H9 (cell line): Measurements from ENCODE around the gene CATSPERZ. TPM values are rescaled to one million over a fixed set of nuclear protein-coding genes. Genes with fewer than 3 reads are reported as not detected.

Experiments used
- DNase-seq: peaks from one replicate; pipeline ENCODE4 v3.0.0-alpha.2; 2017
- H2AFZ ChIP-seq: one replicate; pipeline ENCODE4 v1.6.1; 2013; ENCODE audit warnings: mild to moderate bottlenecking, low read length, control low read depth, moderate library complexity
- H2AK5ac ChIP-seq: 2 replicates; pipeline ENCODE4 v1.6.1; 2013; ENCODE audit warnings: low read length, control low read depth, mixed read lengths; ENCODE audit not compliant: insufficient read length
- H2BK120ac ChIP-seq: one replicate; pipeline ENCODE4 v1.6.1; 2013; ENCODE audit warnings: low read depth, mild to moderate bottlenecking, low read length, control low read depth, inconsistent platforms; ENCODE audit not compliant: poor library complexity, severe bottlenecking
- H2BK12ac ChIP-seq: 2 replicates; pipeline ENCODE4 v1.6.1; 2013; ENCODE audit warnings: low read length, control low read depth, mixed read lengths, low read depth; ENCODE audit not compliant: insufficient read length
- H2BK15ac ChIP-seq: 2 replicates; pipeline ENCODE4 v1.6.1; 2013; ENCODE audit warnings: low read depth, low read length, control low read depth
- H2BK20ac ChIP-seq: one replicate; pipeline ENCODE4 v1.6.1; 2013; ENCODE audit warnings: low read depth, mild to moderate bottlenecking, low read length, control low read depth, inconsistent platforms; ENCODE audit not compliant: poor library complexity, severe bottlenecking
- H2BK5ac ChIP-seq: 2 replicates; pipeline ENCODE4 v1.6.1; 2013; ENCODE audit warnings: low read length, control low read depth, mixed read lengths; ENCODE audit not compliant: insufficient read length
- H3K14ac ChIP-seq: 2 replicates; pipeline ENCODE4 v1.6.1; 2013; ENCODE audit warnings: low read length, control low read depth; ENCODE audit not compliant: insufficient read depth
- H3K18ac ChIP-seq: 2 replicates; pipeline ENCODE4 v1.6.1; 2013; ENCODE audit warnings: low read depth, mild to moderate bottlenecking, mixed read lengths, low read length, control low read depth; ENCODE audit not compliant: insufficient read length
- H3K23ac ChIP-seq: 2 replicates; pipeline ENCODE4 v1.6.1; 2013; ENCODE audit warnings: low read length, control low read depth, mixed read lengths, low read depth; ENCODE audit not compliant: insufficient read length
- H3K23me2 ChIP-seq: 2 replicates; pipeline ENCODE4 v1.6.1; 2013; ENCODE audit warnings: low read depth, mild to moderate bottlenecking, mixed read lengths, low read length, control low read depth; ENCODE audit not compliant: insufficient read length, poor library complexity, severe bottlenecking
- H3K27ac ChIP-seq: 2 replicates; pipeline ENCODE4 v1.5.1; 2013; ENCODE audit warnings: low read length, control low read depth, mixed read lengths, low read depth; ENCODE audit not compliant: insufficient read length
- H3K27me3 ChIP-seq: 2 replicates; pipeline ENCODE4 v1.6.1; 2013; ENCODE audit warnings: low read length, control low read depth, inconsistent platforms; ENCODE audit not compliant: insufficient read depth
- H3K4ac ChIP-seq: 2 replicates; pipeline ENCODE4 v1.6.1; 2013; ENCODE audit warnings: low read depth, mild to moderate bottlenecking, control low read depth, inconsistent platforms, low read length, moderate library complexity
- H3K4me1 ChIP-seq: 2 replicates; pipeline ENCODE4 v1.6.1; 2013; ENCODE audit warnings: low read length, control low read depth, inconsistent platforms; ENCODE audit not compliant: insufficient read depth
- H3K4me2 ChIP-seq: 2 replicates; pipeline ENCODE4 v1.6.1; 2013; ENCODE audit warnings: low read length, control low read depth, mixed read lengths; ENCODE audit not compliant: insufficient read length, insufficient read depth
- H3K56ac ChIP-seq: 2 replicates; pipeline ENCODE4 v1.6.1; 2013; ENCODE audit warnings: low read depth, mild to moderate bottlenecking, mixed read lengths, low read length, control low read depth; ENCODE audit not compliant: insufficient read length
- H3K79me1 ChIP-seq: 2 replicates; pipeline ENCODE4 v1.6.1; 2013; ENCODE audit warnings: low read depth, mild to moderate bottlenecking, moderate library complexity, low read length, control low read depth, inconsistent platforms; ENCODE audit not compliant: insufficient read depth, poor library complexity, severe bottlenecking
- H3K79me2 ChIP-seq: 2 replicates; pipeline ENCODE4 v1.6.1; 2013; ENCODE audit warnings: low read length, control low read depth, inconsistent platforms; ENCODE audit not compliant: insufficient read depth
- H3K9ac ChIP-seq: 2 replicates; pipeline ENCODE4 v1.6.1; 2013; ENCODE audit warnings: low read length, control low read depth, mixed read lengths; ENCODE audit not compliant: insufficient read length; ENCODE audit errors: extremely low read depth
- H3K9me3 ChIP-seq: one replicate; pipeline ENCODE4 v1.6.1; 2013; ENCODE audit warnings: low read depth, low read length, inconsistent platforms; ENCODE audit not compliant: control insufficient read depth
- H3T11ph ChIP-seq: one replicate; pipeline ENCODE4 v1.6.1; 2013; ENCODE audit warnings: mild to moderate bottlenecking, low read length, control low read depth, inconsistent platforms
- H4K20me1 ChIP-seq: one replicate; pipeline ENCODE4 v1.6.1; 2013; ENCODE audit not compliant: control insufficient read depth, insufficient read length, insufficient read depth
- H4K5ac ChIP-seq: 2 replicates; pipeline ENCODE4 v1.6.1; 2013; ENCODE audit warnings: low read depth, mild to moderate bottlenecking, mixed read lengths, low read length, control low read depth; ENCODE audit not compliant: insufficient read length
- H4K8ac ChIP-seq: replicated peaks from 2 replicates; pipeline ENCODE4 v1.6.1; 2013; ENCODE audit warnings: low read length, control low read depth, mixed read lengths, low read depth; ENCODE audit not compliant: insufficient read length
- H4K91ac ChIP-seq: 2 replicates; pipeline ENCODE4 v1.6.1; 2013; ENCODE audit warnings: low read depth, mild to moderate bottlenecking, moderate library complexity, mixed read lengths, low read length, control low read depth; ENCODE audit not compliant: insufficient read length
- H3K27ac Mint-ChIP-seq, 3 experiments: 2 replicates in 2 of 3; 3 replicates in 1 of 3; pipeline ENCODE4 v1.8.0; 2020 to 2021; ENCODE audit warnings: mixed read lengths in 3 of 3, mild to moderate bottlenecking in 1 of 3, moderate library complexity in 1 of 3
- H3K27me3 Mint-ChIP-seq: 2 replicates; pipeline ENCODE4 v1.8.0; 2021; ENCODE audit warnings: low read depth, mild to moderate bottlenecking, moderate library complexity, mixed read lengths
- H3K36me3 Mint-ChIP-seq, 3 experiments: 2 replicates in 2 of 3; 3 replicates in 1 of 3; pipeline ENCODE4 v1.8.0; 2020 to 2021; ENCODE audit warnings: low read depth in 3 of 3, mixed read lengths in 3 of 3; ENCODE audit not compliant: insufficient read depth in 1 of 3
- H3K4me1 Mint-ChIP-seq, 2 experiments: 2 replicates each; pipeline ENCODE4 v1.8.0; 2020; ENCODE audit warnings: mixed read lengths in 2 of 2
- H3K4me3 Mint-ChIP-seq, 2 experiments: 2 replicates in 1 of 2; 3 replicates in 1 of 2; pipeline ENCODE4 v1.8.0; 2020 to 2021; ENCODE audit warnings: mild to moderate bottlenecking in 2 of 2, mixed read lengths in 2 of 2, moderate library complexity in 1 of 2
- H3K9me3 Mint-ChIP-seq, 2 experiments: 2 replicates in 1 of 2; 3 replicates in 1 of 2; pipeline ENCODE4 v1.8.0; 2020; ENCODE audit warnings: mild to moderate bottlenecking in 2 of 2, mixed read lengths in 2 of 2, moderate library complexity in 1 of 2
- WGBS: extraction: QIAGEN DNeasy Blood & Tissue Kit; methylation state at CpG from one replicate; pipeline ENCODE4 v1.1.7; 2013; ENCODE audit warnings: missing lambda C conversion rate, low lambda C conversion rate, mixed read lengths; ENCODE audit not compliant: insufficient read length; ENCODE audit errors: extremely low coverage; 5-methylcytosine and 5-hydroxymethylcytosine counted together
- total RNA-seq: library from RNA; stranded (reverse); gene quantifications from 2 replicates; pipeline ENCODE4 v1.2.1, GENCODE V29; 2021
- TF ChIP-seq, protein P1 (sequence below): fragments of 200-600 bp; sonication (generic); conservative IDR thresholded peaks from 3 replicates; pipeline ENCODE4 v1.8.0; 2021; ENCODE audit warnings: antibody characterized with exemption, mild to moderate bottlenecking

CATSPERZ gene
- total RNA-seq, 1 experiment from 2014 or later, result 0.92 TPM

DNA sequence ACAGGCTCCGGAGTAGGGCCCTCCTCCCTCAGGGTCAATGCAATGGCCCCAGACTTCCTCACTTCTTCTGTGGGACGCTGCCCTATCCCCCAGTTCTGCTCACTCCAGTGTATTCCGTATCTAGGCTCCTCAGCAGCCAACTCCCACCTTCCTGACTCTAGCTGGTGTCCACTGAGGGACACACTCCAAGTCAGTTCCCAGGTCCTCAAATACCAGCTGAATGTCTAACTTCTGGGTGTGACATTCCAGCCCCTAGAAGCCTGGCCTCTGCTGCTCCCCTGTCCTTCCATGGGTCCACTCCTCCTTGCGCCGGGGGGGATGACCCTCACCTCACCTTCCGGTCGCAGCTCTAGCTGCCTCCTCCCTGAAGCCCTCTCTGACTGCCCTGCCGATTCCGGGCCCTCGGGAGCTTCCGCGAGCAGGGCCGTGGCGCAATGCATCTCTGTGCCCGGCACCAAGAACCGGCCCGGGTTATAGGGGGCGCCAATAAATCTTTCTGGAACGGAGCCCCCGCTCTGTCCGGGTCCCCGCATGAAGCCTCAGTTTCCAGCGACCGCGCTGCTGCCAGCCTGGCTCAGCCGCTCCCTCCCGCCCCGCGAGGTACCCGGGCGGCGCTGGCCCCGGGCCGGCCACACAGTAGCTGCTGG is 31.1 kb upstream of the CATSPERZ start:
- Histone ChIP-seq H2BK15ac (no peak overlapping the region), H3K79me2 (no peaks in the 10 kb centered on the region), H2AK5ac (no peak overlapping the region), H4K5ac (no peak overlapping the region), H3K23me2 (peaks cover 15% of the 10 kb centered on the region), H4K20me1 (peaks cover 2% of the 10 kb centered on the region), H3K9ac (peak overlapping the region; percentile 42), H3K23ac (no peak overlapping the region), H3K4me2 (peak overlapping the region; percentile 29), H4K91ac (no peak overlapping the region), H3K27ac (no peak overlapping the region), H3K14ac (peak overlapping the region; percentile 32; the same call in 1 of the 2 replicates), H3T11ph (no peak overlapping the region), H3K18ac (peak overlapping the region; percentile 68), H4K8ac (no peak overlapping the region), H2BK120ac (peak overlapping the region; percentile 24), H3K4me1 (no peaks in the 10 kb centered on the region), H2AFZ (no peak overlapping the region), H3K27me3 (no peaks in the 10 kb centered on the region), H2BK5ac (no peak overlapping the region), H3K79me1 (no peaks in the 10 kb centered on the region), H3K9me3 (no peaks in the 10 kb centered on the region), H2BK12ac (no peak overlapping the region), H3K56ac (no peak overlapping the region), H2BK20ac (no peak overlapping the region), H3K4ac (no peak overlapping the region)
- no CpG with 5 or more reads among the region's 34 CpGs for WGBS
- H3K9me3 Mint-ChIP-seq, result no peaks in the 10 kb centered on the region
- no peaks in the 10 kb centered on the region; the same call in none of the 2 replicates for H3K27me3 Mint-ChIP-seq
- peak overlapping the region in 2 of 3 experiments; percentile 95 to 96; a peak in 4 of 7 replicates for H3K27ac Mint-ChIP-seq
- H3K4me1 Mint-ChIP-seq, result peaks cover 21 to 23% of the 10 kb centered on the region in 2 experiments
- peak; percentile 80 for DNase-seq
- peaks cover 16 to 37% (median 27%) of the 10 kb centered on the region in 3 experiments; a peak in 6 of 7 replicates for H3K36me3 Mint-ChIP-seq
- TF ChIP-seq, protein P1, sequence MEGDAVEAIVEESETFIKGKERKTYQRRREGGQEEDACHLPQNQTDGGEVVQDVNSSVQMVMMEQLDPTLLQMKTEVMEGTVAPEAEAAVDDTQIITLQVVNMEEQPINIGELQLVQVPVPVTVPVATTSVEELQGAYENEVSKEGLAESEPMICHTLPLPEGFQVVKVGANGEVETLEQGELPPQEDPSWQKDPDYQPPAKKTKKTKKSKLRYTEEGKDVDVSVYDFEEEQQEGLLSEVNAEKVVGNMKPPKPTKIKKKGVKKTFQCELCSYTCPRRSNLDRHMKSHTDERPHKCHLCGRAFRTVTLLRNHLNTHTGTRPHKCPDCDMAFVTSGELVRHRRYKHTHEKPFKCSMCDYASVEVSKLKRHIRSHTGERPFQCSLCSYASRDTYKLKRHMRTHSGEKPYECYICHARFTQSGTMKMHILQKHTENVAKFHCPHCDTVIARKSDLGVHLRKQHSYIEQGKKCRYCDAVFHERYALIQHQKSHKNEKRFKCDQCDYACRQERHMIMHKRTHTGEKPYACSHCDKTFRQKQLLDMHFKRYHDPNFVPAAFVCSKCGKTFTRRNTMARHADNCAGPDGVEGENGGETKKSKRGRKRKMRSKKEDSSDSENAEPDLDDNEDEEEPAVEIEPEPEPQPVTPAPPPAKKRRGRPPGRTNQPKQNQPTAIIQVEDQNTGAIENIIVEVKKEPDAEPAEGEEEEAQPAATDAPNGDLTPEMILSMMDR, result no peak
- H3K4me3 Mint-ChIP-seq, result peak overlapping the region; percentile 97 to 99
